CD4-positive, alpha-beta T cell (primary cell): ENCODE data around the gene ZBTB46. TPM values are rescaled to one million over a fixed set of nuclear protein-coding genes. Genes with fewer than 3 reads are reported as not detected.
"Not testable (repeated sequence)": the region's sequence is repeated elsewhere in the genome, so short reads cannot be mapped to it uniquely, and the experiment has no call there.

Experiments
- ATAC-seq: fragments of 200-7000 bp; cut with Tn5 transposase; one replicate; pipeline ENCODE4 v1.10.0; 2022; ENCODE audit warnings: mild to moderate bottlenecking; ENCODE audit not compliant: poor library complexity
- CTCF ChIA-PET: fragments of 350-600 bp; sonication (Branson Sonifier 250); formaldehyde crosslinking; loops from one replicate; lab custom pipeline; 2021; ENCODE audit warnings: antibody characterized with exemption, inconsistent platforms; lab: Charles Lee
- POLR2A ChIA-PET: fragments of 350-600 bp; sonication (Branson Sonifier 250); formaldehyde crosslinking; loops from one replicate; lab custom pipeline; 2021; ENCODE audit warnings: antibody characterized with exemption, inconsistent platforms; lab: Charles Lee
- DNase-seq, 14 experiments: peaks; one replicate each; pipeline ENCODE4 v3.0.0-alpha.2; 2013 to 2020; ENCODE audit warnings: mixed read lengths in 2 of 14
- H3K27ac ChIP-seq, 2 donors: one replicate each; pipeline versions ENCODE4 v1.5.1 to v1.7.0; 2013; ENCODE audit warnings: low read length in 2 of 2, low read depth in 1 of 2, mild to moderate bottlenecking in 1 of 2
- H3K27me3 ChIP-seq, 2 experiments: 1 replicate in 1 of 2; 2 replicates in 1 of 2; pipeline versions ENCODE4 v1.6.1 to v1.7.0; 2013; ENCODE audit warnings: low read length in 2 of 2, control low read depth in 1 of 2, mild to moderate bottlenecking in 1 of 2, moderate library complexity in 1 of 2; ENCODE audit not compliant: insufficient read depth in 2 of 2, control insufficient read depth in 1 of 2
- H3K36me3 ChIP-seq: one replicate; pipeline ENCODE4 v1.6.1; 2013; ENCODE audit warnings: low read length, control low read depth; ENCODE audit not compliant: insufficient read depth
- H3K4me1 ChIP-seq: one replicate; pipeline ENCODE4 v1.6.1; 2013; ENCODE audit warnings: low read length, control low read depth; ENCODE audit not compliant: insufficient read depth
- H3K4me3 ChIP-seq: one replicate; pipeline ENCODE4 v1.5.1; 2013; ENCODE audit warnings: mild to moderate bottlenecking, low read length, moderate library complexity
- H3K9me3 ChIP-seq, 2 experiments: 1 replicate in 1 of 2; 2 replicates in 1 of 2; pipeline versions ENCODE4 v1.6.1 to v1.7.0; 2013; ENCODE audit warnings: low read length in 2 of 2, mild to moderate bottlenecking in 2 of 2, control low read depth in 1 of 2, moderate library complexity in 1 of 2; ENCODE audit not compliant: control insufficient read depth in 1 of 2, insufficient read depth in 1 of 2
- H3K27ac Mint-ChIP-seq: one replicate; pipeline ENCODE4 v1.8.0; 2020; ENCODE audit warnings: mixed read lengths
- H3K27me3 Mint-ChIP-seq: one replicate; pipeline ENCODE4 v1.8.0; 2021; ENCODE audit warnings: mixed read lengths
- H3K36me3 Mint-ChIP-seq: one replicate; pipeline ENCODE4 v1.8.0; 2021; ENCODE audit warnings: low read depth, mixed read lengths
- H3K4me1 Mint-ChIP-seq: one replicate; pipeline ENCODE4 v1.8.0; 2021; ENCODE audit warnings: low read depth, mixed read lengths
- H3K4me3 Mint-ChIP-seq: one replicate; pipeline ENCODE4 v1.8.0; 2020; ENCODE audit warnings: mild to moderate bottlenecking, mixed read lengths
- H3K9me3 Mint-ChIP-seq: one replicate; pipeline ENCODE4 v1.8.0; 2020; ENCODE audit warnings: mixed read lengths
- intact Hi-C, 2 experiments: fragments of 100-400 bp; cut with DNase I in 1 of 2; cut with micrococcal nuclease in 1 of 2; formaldehyde crosslinking; loops; one replicate each; pipeline versions ENCODE4 v1.15.1 to v1.9.0; 2023 to 2025; cut with DNase I, micrococcal nuclease
- total RNA-seq, 174 experiments: library from RNA in 2 of 174; stranded (reverse) in 2 of 174; gene quantifications; one replicate each; pipeline ENCODE4 v1.2.3 and lab custom pipeline; 2021 to 2026
- TF ChIP-seq, protein P1 (sequence below): fragments of 200-600 bp; IDR thresholded peaks from one replicate; pipeline ENCODE4 v1.8.0; 2022; ENCODE audit warnings: antibody characterized with exemption, mild to moderate bottlenecking

The ZBTB46 gene
- total RNA-seq, 2 experiments from 2014 or later: 0.08 to 0.34 TPM

DNA sequence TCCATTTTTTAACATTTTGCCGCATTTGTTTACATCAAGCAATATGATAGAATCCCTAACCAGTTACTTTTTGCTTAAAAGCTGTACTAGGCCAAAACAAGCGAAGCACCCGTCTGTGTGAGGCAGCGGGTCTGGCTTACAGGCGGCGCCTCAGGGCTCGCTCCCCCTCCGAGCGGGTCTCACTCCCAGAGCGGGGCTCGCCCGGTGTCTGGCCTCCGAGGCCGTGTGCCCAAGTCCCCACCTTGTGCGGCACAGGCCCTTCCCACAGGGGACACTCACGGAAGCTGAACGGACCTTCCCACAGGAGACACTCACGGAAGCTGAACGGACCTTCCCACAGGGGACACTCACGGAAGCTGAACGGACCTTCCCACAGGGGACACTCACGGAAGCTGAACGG lies 23.4 kb downstream of the ZBTB46 start:
- CTCF ChIA-PET: no interaction called here
- no peak for DNase-seq
- ATAC-seq: no peak

DNA sequence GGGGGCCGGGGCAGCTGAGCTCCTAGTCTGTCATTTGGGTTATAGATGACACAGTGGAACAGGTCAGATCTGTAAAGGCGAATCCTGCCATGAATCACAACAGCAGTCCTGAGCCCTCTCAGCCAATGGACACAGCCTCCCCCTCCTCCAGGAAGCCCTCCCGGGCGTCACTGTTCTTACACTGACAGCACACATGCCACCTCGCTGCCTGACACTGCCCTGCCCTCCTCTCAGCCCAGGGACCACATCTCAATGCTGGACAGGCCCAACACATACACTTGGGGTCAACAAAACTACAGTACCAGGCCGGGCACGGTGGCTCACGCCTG lies 26.8 kb downstream of the ZBTB46 start:
- no peaks in the 10 kb centered on the region for H3K36me3 ChIP-seq
- H3K27ac Mint-ChIP-seq: no peak overlapping the region
- no peaks in the 10 kb centered on the region for H3K36me3 Mint-ChIP-seq
- ChIA-PET CTCF (no interaction called here), POLR2A (no interaction called here)
- DNase-seq (no peak), ATAC-seq (no peak)
- intact Hi-C loops: loop anchor here in 1 of 2 experiments (2.0 kb wide), 1 partner anchor 39 kb away; no protein-coding TSS in a partner anchor
- peaks cover 18% of the 10 kb centered on the region for H3K27me3 Mint-ChIP-seq
- H3K27me3 ChIP-seq: peaks cover 7 to 8% of the 10 kb centered on the region in 2 experiments
- H3K9me3 ChIP-seq: peaks cover 0 to 7% of the 10 kb centered on the region in 2 experiments
- no peak overlapping the region for H3K4me3 Mint-ChIP-seq
- H3K9me3 Mint-ChIP-seq: no peaks in the 10 kb centered on the region
- TF ChIP-seq, protein P1, sequence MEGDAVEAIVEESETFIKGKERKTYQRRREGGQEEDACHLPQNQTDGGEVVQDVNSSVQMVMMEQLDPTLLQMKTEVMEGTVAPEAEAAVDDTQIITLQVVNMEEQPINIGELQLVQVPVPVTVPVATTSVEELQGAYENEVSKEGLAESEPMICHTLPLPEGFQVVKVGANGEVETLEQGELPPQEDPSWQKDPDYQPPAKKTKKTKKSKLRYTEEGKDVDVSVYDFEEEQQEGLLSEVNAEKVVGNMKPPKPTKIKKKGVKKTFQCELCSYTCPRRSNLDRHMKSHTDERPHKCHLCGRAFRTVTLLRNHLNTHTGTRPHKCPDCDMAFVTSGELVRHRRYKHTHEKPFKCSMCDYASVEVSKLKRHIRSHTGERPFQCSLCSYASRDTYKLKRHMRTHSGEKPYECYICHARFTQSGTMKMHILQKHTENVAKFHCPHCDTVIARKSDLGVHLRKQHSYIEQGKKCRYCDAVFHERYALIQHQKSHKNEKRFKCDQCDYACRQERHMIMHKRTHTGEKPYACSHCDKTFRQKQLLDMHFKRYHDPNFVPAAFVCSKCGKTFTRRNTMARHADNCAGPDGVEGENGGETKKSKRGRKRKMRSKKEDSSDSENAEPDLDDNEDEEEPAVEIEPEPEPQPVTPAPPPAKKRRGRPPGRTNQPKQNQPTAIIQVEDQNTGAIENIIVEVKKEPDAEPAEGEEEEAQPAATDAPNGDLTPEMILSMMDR: no peak
- H3K4me1 ChIP-seq: peaks cover 9% of the 10 kb centered on the region
- H3K4me1 Mint-ChIP-seq: no peaks in the 10 kb centered on the region
- H3K4me3 ChIP-seq: no peak overlapping the region
- no peak overlapping the region for H3K27ac ChIP-seq

More for the DNA sequence above, 23.4 kb downstream of the ZBTB46 start:
- peaks cover 9% of the 10 kb centered on the region for H3K4me1 ChIP-seq
- TF ChIP-seq, protein P1: no peak
- H3K27ac Mint-ChIP-seq: no peak overlapping the region
- H3K4me3 Mint-ChIP-seq: no peak overlapping the region
- no peaks in the 10 kb centered on the region for H3K9me3 Mint-ChIP-seq
- peaks cover 6% of the 10 kb centered on the region for H3K27me3 Mint-ChIP-seq
- POLR2A ChIA-PET: no interaction called here
- H3K9me3 ChIP-seq: peaks cover 0 to 7% of the 10 kb centered on the region in 2 experiments
- no peak overlapping the region for H3K4me3 ChIP-seq
- no peak overlapping the region for H3K27ac ChIP-seq
- H3K36me3 ChIP-seq: no peaks in the 10 kb centered on the region
- peaks cover 7 to 8% of the 10 kb centered on the region in 2 experiments for H3K27me3 ChIP-seq
- no peaks in the 10 kb centered on the region for H3K36me3 Mint-ChIP-seq
- H3K4me1 Mint-ChIP-seq: no peaks in the 10 kb centered on the region
- intact Hi-C loops: no loop called here

DNA sequence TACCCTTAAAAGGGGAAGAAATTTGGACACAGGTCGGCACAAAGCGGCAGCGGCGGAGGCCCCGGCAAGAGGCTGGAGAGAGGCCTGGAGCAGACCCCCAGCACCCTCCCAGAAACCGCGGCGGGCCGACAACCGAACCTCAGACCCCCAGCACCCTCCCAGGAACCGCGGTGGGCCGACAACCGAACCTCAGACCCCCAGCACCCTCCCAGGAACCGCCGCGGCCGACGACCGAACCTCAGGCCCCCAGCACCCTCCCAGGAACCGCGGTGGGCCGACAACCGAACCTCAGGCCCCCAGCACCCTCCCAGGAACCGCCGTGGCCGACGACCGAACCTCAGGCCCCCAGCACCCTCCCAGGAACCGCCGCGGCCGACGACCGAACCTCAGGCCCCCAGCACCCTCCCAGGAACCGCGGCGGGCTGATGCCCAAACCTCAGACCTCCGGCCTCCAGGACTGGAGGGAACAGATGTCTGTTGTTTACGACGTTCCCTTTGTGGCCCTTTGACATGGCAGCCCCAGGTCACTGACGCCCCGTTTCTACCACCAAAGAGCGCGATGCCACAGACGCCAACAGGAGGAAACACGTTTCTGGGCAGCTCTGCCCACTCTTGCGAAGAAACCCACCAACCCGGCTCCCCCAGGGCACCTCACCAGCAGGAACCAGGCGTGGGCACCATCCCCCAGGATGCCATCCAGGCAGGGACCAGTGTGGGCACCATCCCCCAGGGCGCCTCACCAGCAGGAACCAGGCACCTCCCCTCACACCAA lies 28.4 kb downstream of the ZBTB46 start:
- TF ChIP-seq, protein P1: no peak

DNA sequence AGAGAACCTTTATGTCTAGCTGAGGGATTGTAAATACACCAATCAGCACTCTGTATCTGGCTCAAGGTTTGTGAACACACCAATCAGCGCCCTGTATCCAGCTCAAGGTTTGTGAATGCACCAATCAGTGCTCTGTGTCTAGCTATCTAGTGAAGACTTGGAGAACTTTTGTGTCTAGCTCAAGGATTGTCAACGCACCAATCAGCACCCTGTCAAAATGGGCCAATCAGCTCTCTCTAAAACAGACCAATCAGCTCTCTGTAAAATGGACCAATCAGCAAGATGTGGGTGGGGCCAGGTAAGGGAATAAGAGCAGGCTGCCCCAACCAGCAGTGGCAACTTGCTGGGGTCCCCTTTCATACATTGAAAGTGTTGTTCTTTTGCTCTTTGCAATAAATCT lies 29.9 kb downstream of the ZBTB46 start:
- H3K36me3 ChIP-seq, H3K36me3 Mint-ChIP-seq, intact Hi-C loops, H3K27ac Mint-ChIP-seq, H3K9me3 ChIP-seq, DNase-seq, H3K4me1 Mint-ChIP-seq, H3K4me3 ChIP-seq, H3K27ac ChIP-seq, ATAC-seq, H3K27me3 ChIP-seq, H3K9me3 Mint-ChIP-seq, H3K4me1 ChIP-seq, H3K4me3 Mint-ChIP-seq, POLR2A ChIA-PET, CTCF ChIA-PET: not testable (repeated sequence)
- H3K27me3 Mint-ChIP-seq: peaks cover 18% of the 10 kb centered on the region

More for the DNA sequence above, 28.4 kb downstream of the ZBTB46 start:
- H3K27ac ChIP-seq: no peak overlapping the region
- no peak for ATAC-seq
- peaks cover 9% of the 10 kb centered on the region for H3K4me1 ChIP-seq
- Mint-ChIP-seq H3K36me3 (no peaks in the 10 kb centered on the region), H3K9me3 (no peaks in the 10 kb centered on the region), H3K27ac (no peak overlapping the region), H3K27me3 (peaks cover 18% of the 10 kb centered on the region), H3K4me3 (no peak overlapping the region), H3K4me1 (no peaks in the 10 kb centered on the region)
- H3K9me3 ChIP-seq: peaks cover 0 to 7% of the 10 kb centered on the region in 2 experiments
- no peaks in the 10 kb centered on the region for H3K36me3 ChIP-seq
- H3K4me3 ChIP-seq: no peak overlapping the region
- intact Hi-C loops: no loop called here
- POLR2A ChIA-PET: no interaction called here
- CTCF ChIA-PET: no interaction called here
- peaks cover 7 to 8% of the 10 kb centered on the region in 2 experiments for H3K27me3 ChIP-seq
- DNase-seq: no peak

DNA sequence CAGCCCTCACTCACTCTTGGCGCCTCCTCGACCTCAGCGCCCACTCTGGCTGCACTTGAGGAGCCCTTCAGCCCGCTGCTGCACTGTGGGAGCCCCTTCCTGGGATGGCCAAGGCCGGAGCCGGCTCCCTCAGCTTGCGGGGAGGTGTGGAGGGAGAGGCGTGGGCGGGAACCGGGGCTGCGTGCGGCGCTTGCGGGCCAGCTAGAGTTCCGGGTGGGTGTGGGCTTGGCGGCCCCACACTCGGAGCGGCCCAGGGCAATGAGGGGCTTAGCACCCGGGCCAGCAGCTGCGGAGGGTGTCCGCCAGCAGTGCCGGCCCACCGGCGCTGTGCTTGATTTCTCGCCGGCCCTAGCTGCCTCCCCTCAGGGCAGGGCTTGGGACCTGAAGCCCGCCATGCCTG lies 30.7 kb downstream of the ZBTB46 start:
- H3K4me3 ChIP-seq, H3K27ac Mint-ChIP-seq, H3K36me3 Mint-ChIP-seq, ATAC-seq, DNase-seq, CTCF ChIA-PET, H3K4me1 Mint-ChIP-seq, H3K27ac ChIP-seq, H3K4me3 Mint-ChIP-seq, H3K9me3 Mint-ChIP-seq, H3K9me3 ChIP-seq, H3K27me3 ChIP-seq, H3K36me3 ChIP-seq, intact Hi-C loops, POLR2A ChIA-PET: not testable (repeated sequence)
- peaks cover 18% of the 10 kb centered on the region for H3K27me3 Mint-ChIP-seq
- peaks cover 14% of the 10 kb centered on the region for H3K4me1 ChIP-seq
